Measurements from ENCODE around the gene ITIH2.

The ITIH2 gene

DNA sequence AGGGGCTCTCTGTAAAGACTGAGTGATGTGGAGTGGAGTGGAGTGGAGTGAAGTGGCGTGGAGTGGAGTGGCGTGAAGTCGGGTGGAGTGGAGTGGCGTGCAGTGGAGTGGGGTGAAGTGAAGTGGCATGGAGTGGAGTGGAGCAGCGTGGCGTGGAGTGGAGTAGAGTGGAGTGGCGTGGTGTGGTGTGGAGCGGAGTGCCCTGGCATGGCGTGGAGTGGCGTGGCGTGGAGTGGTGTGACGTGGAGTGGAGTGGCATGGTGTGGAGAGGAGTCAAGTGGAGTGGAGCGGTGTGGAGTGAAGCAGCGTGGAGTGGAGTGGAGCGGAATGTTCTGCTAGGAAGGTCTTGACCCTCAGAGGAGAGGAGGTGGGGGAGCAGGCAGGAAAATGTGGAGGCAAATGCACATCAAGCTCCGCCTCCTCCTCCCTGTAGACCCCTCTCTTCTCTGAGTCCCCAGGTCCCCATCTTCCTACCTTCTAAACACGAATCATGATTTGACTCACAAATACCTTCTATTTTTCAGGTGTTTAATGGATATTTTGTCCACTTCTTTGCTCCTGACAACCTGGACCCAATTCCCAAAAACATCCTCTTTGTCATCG lies 19.9 kb downstream of the ITIH2 start:
- Histone ChIP-seq H3K79me2 (ENCODE audit: insufficient read depth, low read length) (no peaks in the 10 kb centered on the region), H3K27ac (ENCODE audit: low read length) (no peak overlapping the region), H3K27me3 (ENCODE audit: insufficient read depth, low read length, poor library complexity) (peaks cover 8% of the 10 kb centered on the region), H3K4me3 (ENCODE audit: low read depth in 1 of 2, low read length in 2 of 2) (no peak overlapping the region), H3K9ac (ENCODE audit: low read depth, low read length) (no peak overlapping the region), H3K36me3 (ENCODE audit: insufficient read depth, low read length) (no peaks in the 10 kb centered on the region), H3K4me1 (ENCODE audit: insufficient read depth, low read length) (no peaks in the 10 kb centered on the region), H2AFZ (ENCODE audit: low read depth, low read length) (no peak overlapping the region), H4K20me1 (ENCODE audit: insufficient read depth, low read length) (no peaks in the 10 kb centered on the region), H3K4me2 (ENCODE audit: insufficient read depth, low read length) (no peak overlapping the region), H3K9me3 (ENCODE audit: insufficient read depth, low read length, severe bottlenecking) (no peaks in the 10 kb centered on the region)
- DNase-seq, result no peak
- no peak for ATAC-seq (ENCODE audit: insufficient read depth, low read depth)
- TF ChIP-seq EZH2 (IDR thresholded peaks at IDR 0.05; ENCODE audit: borderline replicate concordance, low read depth, low read length, severe bottlenecking) (no peak), CTCF (IDR thresholded peaks at IDR 0.05; ENCODE audit: borderline replicate concordance, extremely low read depth, low read length, poor library complexity, severe bottlenecking) (no peak)

GRCh38 chr10:7734821-7735220 lies 31.7 kb downstream of the ITIH2 start:
- H3K4me1 ChIP-seq (ENCODE audit: insufficient read depth, low read length), result no peaks in the 10 kb centered on the region
- H3K27me3 ChIP-seq (ENCODE audit: insufficient read depth, low read length, poor library complexity), result no peaks in the 10 kb centered on the region
- H3K9ac ChIP-seq (ENCODE audit: low read depth, low read length), result no peak overlapping the region
- no peak overlapping the region for H2AFZ ChIP-seq (ENCODE audit: low read depth, low read length)
- H3K4me3 ChIP-seq (ENCODE audit: low read depth in 1 of 2, low read length in 2 of 2), result no peak overlapping the region
- no peaks in the 10 kb centered on the region for H4K20me1 ChIP-seq (ENCODE audit: insufficient read depth, low read length)
- no peaks in the 10 kb centered on the region for H3K9me3 ChIP-seq (ENCODE audit: insufficient read depth, low read length, severe bottlenecking)
- ATAC-seq (ENCODE audit: insufficient read depth, low read depth) (no peak), DNase-seq (no peak)
- no peak overlapping the region for H3K27ac ChIP-seq (ENCODE audit: low read length)
- no peaks in the 10 kb centered on the region for H3K79me2 ChIP-seq (ENCODE audit: insufficient read depth, low read length)
- TF ChIP-seq CTCF (IDR thresholded peaks at IDR 0.05; ENCODE audit: borderline replicate concordance, extremely low read depth, low read length, poor library complexity, severe bottlenecking) (no peak), EZH2 (IDR thresholded peaks at IDR 0.05; ENCODE audit: borderline replicate concordance, low read depth, low read length, severe bottlenecking) (no peak)
- no peaks in the 10 kb centered on the region for H3K36me3 ChIP-seq (ENCODE audit: insufficient read depth, low read length)
- no peak overlapping the region for H3K4me2 ChIP-seq (ENCODE audit: insufficient read depth, low read length)

DNA sequence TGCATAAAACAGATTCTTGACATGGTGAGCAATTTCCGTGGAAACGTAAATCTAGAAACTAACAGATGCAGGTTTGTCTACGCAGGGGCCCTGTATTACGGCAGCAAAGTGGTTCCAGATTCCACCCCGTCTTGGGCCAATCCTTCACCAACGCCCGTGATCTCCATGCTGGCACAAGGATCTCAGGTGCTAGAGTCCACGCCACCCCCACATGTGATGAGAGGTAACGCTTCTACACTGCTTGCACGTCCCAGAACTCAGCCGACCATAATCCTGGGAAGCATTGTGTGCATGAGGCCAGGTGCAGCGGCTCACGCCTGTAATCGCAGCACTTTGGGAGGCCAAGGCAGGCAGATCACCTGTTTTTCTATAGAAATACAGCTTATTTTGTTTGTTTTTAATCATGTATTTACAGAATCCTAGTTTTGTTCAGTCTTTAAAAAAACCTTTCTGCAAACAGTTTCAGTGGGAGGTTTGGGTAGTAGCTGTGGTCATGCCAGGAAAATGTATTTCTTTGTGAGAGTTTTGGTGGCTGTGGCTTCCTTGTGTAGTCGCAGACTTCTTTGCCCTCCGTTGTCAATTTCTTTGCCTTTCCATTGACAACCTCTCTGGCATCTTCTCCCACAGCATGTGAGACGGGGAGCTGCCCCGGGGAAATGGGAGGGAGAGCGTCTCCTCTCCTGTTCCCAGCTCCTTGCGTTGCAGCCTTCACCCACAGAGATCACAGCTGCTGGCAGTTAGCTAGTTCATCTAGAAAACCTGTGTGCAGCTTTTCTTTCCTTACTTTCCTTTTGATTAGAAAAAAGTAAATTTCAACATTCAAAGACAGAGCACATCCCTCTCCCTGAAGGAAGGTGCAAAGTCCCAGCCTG lies 35.7 kb downstream of the ITIH2 start:
- Histone ChIP-seq H3K4me3 (ENCODE audit: low read depth in 1 of 2, low read length in 2 of 2) (no peak overlapping the region), H3K9ac (ENCODE audit: low read depth, low read length) (no peak overlapping the region), H3K9me3 (ENCODE audit: insufficient read depth, low read length, severe bottlenecking) (no peaks in the 10 kb centered on the region), H3K27me3 (ENCODE audit: insufficient read depth, low read length, poor library complexity) (no peaks in the 10 kb centered on the region), H3K4me2 (ENCODE audit: insufficient read depth, low read length) (no peak overlapping the region), H2AFZ (ENCODE audit: low read depth, low read length) (no peak overlapping the region), H4K20me1 (ENCODE audit: insufficient read depth, low read length) (no peaks in the 10 kb centered on the region), H3K79me2 (ENCODE audit: insufficient read depth, low read length) (no peaks in the 10 kb centered on the region), H3K36me3 (ENCODE audit: insufficient read depth, low read length) (no peaks in the 10 kb centered on the region), H3K4me1 (ENCODE audit: insufficient read depth, low read length) (no peaks in the 10 kb centered on the region), H3K27ac (ENCODE audit: low read length) (no peak overlapping the region)
- TF ChIP-seq CTCF (IDR thresholded peaks at IDR 0.05; ENCODE audit: borderline replicate concordance, extremely low read depth, low read length, poor library complexity, severe bottlenecking) (no peak), EZH2 (IDR thresholded peaks at IDR 0.05; ENCODE audit: borderline replicate concordance, low read depth, low read length, severe bottlenecking) (no peak)
- DNase-seq, result no peak
- no peak for ATAC-seq (ENCODE audit: insufficient read depth, low read depth)
